Measurements from ENCODE around the gene LPIN2. TPM values are rescaled to one million over a fixed set of nuclear protein-coding genes. Genes with fewer than 3 reads are reported as not detected.

Gene LPIN2
- total and polyA plus RNA-seq, 2 of the 13 experiments (the other 11 are each of a cell fraction or from before 2014, with no cell fraction given): 46.0 to 119 TPM

DNA sequence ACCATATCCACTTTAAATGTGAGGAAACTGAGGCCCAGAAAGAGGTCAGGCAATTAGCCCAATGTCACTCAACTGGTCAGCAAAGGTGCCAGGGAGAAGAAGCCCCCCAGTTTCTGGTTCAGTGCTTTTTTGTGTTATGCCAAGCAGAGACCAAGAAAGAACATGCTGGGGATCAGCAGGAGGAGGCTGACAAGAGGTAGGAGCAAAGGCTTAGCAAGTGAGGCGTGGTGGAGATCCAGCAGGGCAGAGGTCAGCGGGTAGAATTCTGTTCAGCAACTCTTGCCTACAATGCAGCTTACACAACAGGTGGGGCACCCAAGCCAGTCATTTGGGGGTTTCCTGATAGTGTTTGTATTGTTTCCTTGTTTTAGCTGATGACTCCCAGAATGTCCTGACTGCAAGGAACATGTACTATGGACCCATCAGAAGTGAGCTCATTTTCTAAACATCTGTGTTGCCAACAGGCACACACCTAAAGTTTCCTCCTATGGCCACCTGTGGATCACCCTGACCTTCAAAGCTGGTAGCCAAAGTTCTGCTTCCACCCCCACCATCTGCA lies 28.2 kb downstream of the LPIN2 start (continued):
- TF ChIP-seq XBP1 (CRISPR knock-in tag; IDR thresholded peaks at IDR 0.05) (no peak), PREB (CRISPR knock-in tag; IDR thresholded peaks at IDR 0.05) (no peak), ZNF691 (CRISPR knock-in tag; IDR thresholded peaks at IDR 0.05; ENCODE audit: borderline replicate concordance, low read depth) (0 out of 2 replicates have a peak, but pooled peaks have one; percentile 51), AKNA (CRISPR knock-in tag; IDR thresholded peaks at IDR 0.05; ENCODE audit: borderline replicate concordance) (no peak), ZNF251 (CRISPR knock-in tag; IDR thresholded peaks at IDR 0.05) (no peak), SSRP1 (CRISPR knock-in tag; IDR thresholded peaks at IDR 0.05) (no peak), SP140L (CRISPR knock-in tag; IDR thresholded peaks at IDR 0.05; ENCODE audit: borderline replicate concordance) (no peak), ZNF180 (CRISPR knock-in tag; IDR thresholded peaks at IDR 0.05; ENCODE audit: borderline replicate concordance, low read depth) (no peak), ZNF773 (CRISPR knock-in tag; IDR thresholded peaks at IDR 0.05; ENCODE audit: borderline replicate concordance) (no peak), EEA1 (CRISPR knock-in tag; IDR thresholded peaks at IDR 0.05; ENCODE audit: borderline replicate concordance) (no peak), ZNF225 (CRISPR knock-in tag; IDR thresholded peaks at IDR 0.05) (no peak), DRAP1 (CRISPR knock-in tag; IDR thresholded peaks at IDR 0.05) (no peak), TEAD2 (CRISPR knock-in tag; IDR thresholded peaks at IDR 0.05) (no peak), RAD21 (CRISPR knock-in tag; IDR thresholded peaks at IDR 0.05) (no peak), ZSCAN30 (CRISPR knock-in tag; IDR thresholded peaks at IDR 0.05) (no peak), DNMT3B (CRISPR knock-in tag; conservative IDR thresholded peaks at IDR 0.05) (no peak)
- TF ChIP-seq, protein P1, sequence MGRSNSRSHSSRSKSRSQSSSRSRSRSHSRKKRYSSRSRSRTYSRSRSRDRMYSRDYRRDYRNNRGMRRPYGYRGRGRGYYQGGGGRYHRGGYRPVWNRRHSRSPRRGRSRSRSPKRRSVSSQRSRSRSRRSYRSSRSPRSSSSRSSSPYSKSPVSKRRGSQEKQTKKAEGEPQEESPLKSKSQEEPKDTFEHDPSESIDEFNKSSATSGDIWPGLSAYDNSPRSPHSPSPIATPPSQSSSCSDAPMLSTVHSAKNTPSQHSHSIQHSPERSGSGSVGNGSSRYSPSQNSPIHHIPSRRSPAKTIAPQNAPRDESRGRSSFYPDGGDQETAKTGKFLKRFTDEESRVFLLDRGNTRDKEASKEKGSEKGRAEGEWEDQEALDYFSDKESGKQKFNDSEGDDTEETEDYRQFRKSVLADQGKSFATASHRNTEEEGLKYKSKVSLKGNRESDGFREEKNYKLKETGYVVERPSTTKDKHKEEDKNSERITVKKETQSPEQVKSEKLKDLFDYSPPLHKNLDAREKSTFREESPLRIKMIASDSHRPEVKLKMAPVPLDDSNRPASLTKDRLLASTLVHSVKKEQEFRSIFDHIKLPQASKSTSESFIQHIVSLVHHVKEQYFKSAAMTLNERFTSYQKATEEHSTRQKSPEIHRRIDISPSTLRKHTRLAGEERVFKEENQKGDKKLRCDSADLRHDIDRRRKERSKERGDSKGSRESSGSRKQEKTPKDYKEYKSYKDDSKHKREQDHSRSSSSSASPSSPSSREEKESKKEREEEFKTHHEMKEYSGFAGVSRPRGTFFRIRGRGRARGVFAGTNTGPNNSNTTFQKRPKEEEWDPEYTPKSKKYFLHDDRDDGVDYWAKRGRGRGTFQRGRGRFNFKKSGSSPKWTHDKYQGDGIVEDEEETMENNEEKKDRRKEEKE (IDR thresholded peaks at IDR 0.05): no peak
- TF ChIP-seq, protein P2, sequence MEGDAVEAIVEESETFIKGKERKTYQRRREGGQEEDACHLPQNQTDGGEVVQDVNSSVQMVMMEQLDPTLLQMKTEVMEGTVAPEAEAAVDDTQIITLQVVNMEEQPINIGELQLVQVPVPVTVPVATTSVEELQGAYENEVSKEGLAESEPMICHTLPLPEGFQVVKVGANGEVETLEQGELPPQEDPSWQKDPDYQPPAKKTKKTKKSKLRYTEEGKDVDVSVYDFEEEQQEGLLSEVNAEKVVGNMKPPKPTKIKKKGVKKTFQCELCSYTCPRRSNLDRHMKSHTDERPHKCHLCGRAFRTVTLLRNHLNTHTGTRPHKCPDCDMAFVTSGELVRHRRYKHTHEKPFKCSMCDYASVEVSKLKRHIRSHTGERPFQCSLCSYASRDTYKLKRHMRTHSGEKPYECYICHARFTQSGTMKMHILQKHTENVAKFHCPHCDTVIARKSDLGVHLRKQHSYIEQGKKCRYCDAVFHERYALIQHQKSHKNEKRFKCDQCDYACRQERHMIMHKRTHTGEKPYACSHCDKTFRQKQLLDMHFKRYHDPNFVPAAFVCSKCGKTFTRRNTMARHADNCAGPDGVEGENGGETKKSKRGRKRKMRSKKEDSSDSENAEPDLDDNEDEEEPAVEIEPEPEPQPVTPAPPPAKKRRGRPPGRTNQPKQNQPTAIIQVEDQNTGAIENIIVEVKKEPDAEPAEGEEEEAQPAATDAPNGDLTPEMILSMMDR (CRISPR knock-in tag; IDR thresholded peaks at IDR 0.05): peak; percentile 31; the same call in 1 of the 2 replicates

Measured in HepG2 (cell line).